ENCODE measurements around the gene PPP3CA. TPM values are rescaled to one million over a fixed set of nuclear protein-coding genes. Genes with fewer than 3 reads are reported as not detected.

PPP3CA gene
- total RNA-seq, 1 donor from 2014 or later: 36.5 TPM

DNA sequence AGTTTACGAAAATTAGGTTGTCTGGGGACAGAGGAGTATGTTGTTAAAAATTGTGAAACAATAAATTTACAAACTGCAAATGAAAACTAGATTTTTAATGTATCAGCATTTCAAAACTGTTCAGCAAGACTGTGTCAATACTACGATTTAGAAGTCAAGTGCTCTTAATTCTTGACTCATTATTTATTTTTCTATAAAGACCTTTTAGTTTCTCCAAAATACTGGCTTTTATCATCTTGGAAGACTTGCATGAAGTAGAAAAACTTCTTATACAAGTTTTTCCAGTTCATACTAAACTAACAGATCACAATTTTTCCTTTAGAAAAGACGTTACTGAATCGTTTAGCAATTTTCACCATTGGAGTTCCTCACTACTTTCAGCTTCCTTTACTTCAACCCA is 231.4 kb downstream of the PPP3CA start:
- H3K4me3 Mint-ChIP-seq (ENCODE audit: unreplicated experiment): no peak overlapping the region
- TF ChIP-seq CTCF (IDR thresholded peaks at IDR 0.05): no peak
- H3K27ac Mint-ChIP-seq (ENCODE audit: unreplicated experiment): no peak overlapping the region
- no peak for DNase-seq (ENCODE audit: low spot score)
- H3K9me3 Mint-ChIP-seq (ENCODE audit: low read depth): no peaks in the 10 kb centered on the region
- peaks cover 7% of the 10 kb centered on the region for H3K4me1 Mint-ChIP-seq (ENCODE audit: low read depth)
- no peaks in the 10 kb centered on the region for H3K36me3 Mint-ChIP-seq (ENCODE audit: low read depth)
- no peaks in the 10 kb centered on the region for H3K27me3 Mint-ChIP-seq (ENCODE audit: low read depth)

- no peak overlapping the region for H3K4me3 Mint-ChIP-seq (ENCODE audit: unreplicated experiment)
- H3K27me3 Mint-ChIP-seq (ENCODE audit: low read depth): no peaks in the 10 kb centered on the region
- TF ChIP-seq CTCF (IDR thresholded peaks at IDR 0.05): no peak
- H3K36me3 Mint-ChIP-seq (ENCODE audit: low read depth): no peaks in the 10 kb centered on the region
- H3K4me1 Mint-ChIP-seq (ENCODE audit: low read depth): peaks cover 7% of the 10 kb centered on the region
- DNase-seq (ENCODE audit: low spot score): no peak
- H3K27ac Mint-ChIP-seq (ENCODE audit: unreplicated experiment): no peak overlapping the region
- no peaks in the 10 kb centered on the region for H3K9me3 Mint-ChIP-seq (ENCODE audit: low read depth)
These were observed 232.4 kb downstream of the PPP3CA start for GRCh38 chr4:101114936-101115372.

DNA sequence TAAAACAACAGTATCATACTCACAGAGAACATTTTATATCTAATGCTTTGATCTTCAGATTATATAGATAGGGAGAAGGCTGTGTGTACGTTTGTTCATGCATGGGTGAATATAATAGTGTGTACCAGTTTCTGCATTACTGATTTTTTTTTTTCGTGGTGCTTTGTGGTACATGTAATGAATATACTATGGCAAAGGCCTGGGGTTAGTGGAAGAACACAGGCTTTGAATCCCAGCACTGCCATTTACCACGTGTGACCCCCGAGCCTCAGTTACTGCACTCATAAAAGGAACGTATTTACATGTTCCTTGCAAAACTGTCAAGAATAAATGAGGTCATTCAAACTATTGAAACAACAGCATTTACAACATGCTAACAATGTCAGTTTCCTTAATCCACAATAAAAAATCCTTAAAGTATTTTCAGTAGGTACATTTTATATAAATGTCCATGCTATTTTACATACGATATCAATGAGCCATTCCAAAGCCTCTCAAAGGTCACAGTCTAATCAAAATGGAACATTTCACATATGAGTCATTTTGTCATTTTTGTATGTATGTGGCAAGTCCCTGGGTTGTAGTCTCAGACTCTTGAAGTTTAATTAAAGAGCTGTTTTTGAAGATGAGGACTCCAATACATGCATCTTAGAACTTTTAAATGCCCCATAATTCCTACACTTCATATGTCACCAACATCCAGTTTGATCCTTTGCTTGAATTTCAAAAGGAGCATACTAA is 242.8 kb downstream of the PPP3CA start:
- no peak for TF ChIP-seq CTCF (IDR thresholded peaks at IDR 0.05)
- no peak for DNase-seq (ENCODE audit: low spot score)

GRCh38 chr4:101103381-101104142 is 243.8 kb downstream of the PPP3CA start:
- no peak for DNase-seq (ENCODE audit: low spot score)
- Mint-ChIP-seq H3K9me3 (ENCODE audit: low read depth) (no peaks in the 10 kb centered on the region), H3K27ac (ENCODE audit: unreplicated experiment) (peak overlapping the region; percentile 19), H3K36me3 (ENCODE audit: low read depth) (peaks cover 1% of the 10 kb centered on the region), H3K27me3 (ENCODE audit: low read depth) (no peaks in the 10 kb centered on the region), H3K4me1 (ENCODE audit: low read depth) (peaks cover 49% of the 10 kb centered on the region), H3K4me3 (ENCODE audit: unreplicated experiment) (no peak overlapping the region)
- no peak for TF ChIP-seq CTCF (IDR thresholded peaks at IDR 0.05)

More for the DNA sequence above, 242.8 kb downstream of the PPP3CA start:
- H3K4me1 Mint-ChIP-seq (ENCODE audit: low read depth): peaks cover 49% of the 10 kb centered on the region
- H3K36me3 Mint-ChIP-seq (ENCODE audit: low read depth): no peaks in the 10 kb centered on the region
- no peak overlapping the region for H3K27ac Mint-ChIP-seq (ENCODE audit: unreplicated experiment)
- H3K9me3 Mint-ChIP-seq (ENCODE audit: low read depth): no peaks in the 10 kb centered on the region
- H3K27me3 Mint-ChIP-seq (ENCODE audit: low read depth): no peaks in the 10 kb centered on the region
- H3K4me3 Mint-ChIP-seq (ENCODE audit: unreplicated experiment): no peak overlapping the region

DNA sequence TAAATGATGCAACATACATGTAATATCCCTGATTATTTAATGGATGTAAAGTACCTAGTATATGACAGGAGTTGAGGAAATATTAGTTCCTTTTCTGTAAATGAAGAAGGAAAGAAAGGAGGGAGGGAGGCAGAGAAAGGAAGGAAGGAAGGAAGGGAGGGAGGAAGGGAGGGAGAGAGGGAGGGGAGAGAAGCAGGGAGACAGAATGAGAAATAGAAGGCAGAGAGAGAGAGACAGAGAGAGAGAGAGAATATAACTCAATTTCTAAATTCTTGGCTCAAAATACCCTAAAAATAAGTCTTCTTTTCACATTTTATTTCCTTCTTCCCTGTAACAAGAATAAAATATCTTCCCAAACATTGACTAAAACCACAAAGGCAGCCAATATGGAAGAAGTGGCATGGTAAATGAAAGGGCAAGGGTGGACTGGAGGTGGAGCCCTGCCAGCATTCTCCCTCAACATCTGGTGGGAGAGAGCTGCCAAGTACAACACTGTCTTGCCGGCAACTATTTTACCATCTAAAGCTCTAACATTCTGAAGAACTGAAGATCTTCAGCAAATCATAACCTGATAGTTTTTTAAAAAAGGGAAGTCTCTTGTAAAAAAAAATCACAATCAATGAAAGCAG is 245.1 kb downstream of the PPP3CA start:
- TF ChIP-seq CTCF (IDR thresholded peaks at IDR 0.05): no peak
- Mint-ChIP-seq H3K4me3 (ENCODE audit: unreplicated experiment) (no peak overlapping the region), H3K27me3 (ENCODE audit: low read depth) (no peaks in the 10 kb centered on the region), H3K4me1 (ENCODE audit: low read depth) (peaks cover 53% of the 10 kb centered on the region), H3K27ac (ENCODE audit: unreplicated experiment) (peak overlapping the region; percentile 72), H3K36me3 (ENCODE audit: low read depth) (peaks cover 3% of the 10 kb centered on the region), H3K9me3 (ENCODE audit: low read depth) (no peaks in the 10 kb centered on the region)
- no peak for DNase-seq (ENCODE audit: low spot score)

Data from chondrocyte (in vitro differentiated cells).